ENCODE data around the gene ZDHHC3.

DNA sequence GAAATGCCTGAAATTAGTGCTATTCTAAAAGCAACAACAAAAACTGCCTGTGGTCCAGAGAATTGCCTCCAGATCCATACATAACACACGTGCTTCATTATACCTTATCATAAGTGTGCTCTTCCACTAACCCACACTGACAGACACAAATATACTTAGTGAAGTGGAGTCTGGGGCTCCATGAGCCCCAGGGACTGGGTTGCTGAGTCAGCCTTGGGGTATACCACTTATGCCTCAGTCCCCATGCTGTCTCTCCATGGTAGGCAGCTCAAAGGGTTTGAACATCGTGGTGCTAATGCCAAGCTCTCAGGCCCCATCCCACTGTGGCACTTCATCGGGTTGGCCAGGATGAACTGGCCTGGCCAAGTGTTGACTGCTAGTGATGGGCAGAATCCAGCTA, 10.8 kb downstream of the ZDHHC3 start:
- TF ChIP-seq POLR2A (IDR thresholded peaks at IDR 0.05; ENCODE audit: low read length): no peak
- no peak for TF ChIP-seq GATA1 (IDR thresholded peaks at IDR 0.05; ENCODE audit: low read depth, low read length)
